Lung (tissue), 13 donors: ENCODE measurements around the gene CRYBA2. TPM values are rescaled to one million over a fixed set of nuclear protein-coding genes. Genes with fewer than 3 reads are reported as not detected.
A peak's percentile ranks its signal among the peaks of the same experiment; 100 is the strongest.

ENCODE experiments used
- ATAC-seq: fragments of 200-7000 bp; cut with Tn5 transposase; one replicate; pipeline ENCODE4 v1.9.1; 2020; ENCODE audit warnings: moderate number of reproducible peaks; ENCODE audit not compliant: insufficient read depth, low FRiP score
- DNase-seq, 3 donors: peaks; one replicate each; pipeline ENCODE4 v3.0.0-alpha.2; 2013 to 2017
- H3K27ac ChIP-seq, 2 donors: one replicate each; pipeline ENCODE4 v1.5.1; 2013; ENCODE audit warnings: mild to moderate bottlenecking in 2 of 2, moderate library complexity in 2 of 2, control low read depth in 1 of 2, inconsistent platforms in 1 of 2, low read depth in 1 of 2, low read length in 1 of 2
- H3K27me3 ChIP-seq, 3 donors: one replicate each; pipeline ENCODE4 v1.5.1; 2013; ENCODE audit warnings: low read length in 2 of 3; ENCODE audit not compliant: control insufficient read depth in 3 of 3, insufficient read depth in 3 of 3
- H3K36me3 ChIP-seq, 4 donors: one replicate each; pipeline ENCODE4 v1.5.1; 2013; ENCODE audit warnings: low read length in 4 of 4, mild to moderate bottlenecking in 1 of 4, moderate library complexity in 1 of 4; ENCODE audit not compliant: control insufficient read depth in 4 of 4, insufficient read depth in 4 of 4
- H3K4me1 ChIP-seq, 5 donors: one replicate each; pipeline ENCODE4 v1.5.1; 2013; ENCODE audit warnings: low read length in 5 of 5, mild to moderate bottlenecking in 2 of 5, moderate library complexity in 1 of 5; ENCODE audit not compliant: control insufficient read depth in 5 of 5, insufficient read depth in 5 of 5
- H3K4me3 ChIP-seq: one replicate; pipeline ENCODE4 v1.5.1; 2013; ENCODE audit warnings: mild to moderate bottlenecking, control low read depth, moderate library complexity
- H3K9ac ChIP-seq, 2 donors: one replicate each; pipeline ENCODE4 v1.5.1; 2013; ENCODE audit warnings: low read length in 2 of 2, control low read depth in 1 of 2; ENCODE audit not compliant: insufficient read depth in 1 of 2
- H3K9me3 ChIP-seq, 4 donors: one replicate each; pipeline ENCODE4 v1.5.1; 2013; ENCODE audit warnings: low read length in 3 of 4, mild to moderate bottlenecking in 1 of 4, moderate library complexity in 1 of 4; ENCODE audit not compliant: control insufficient read depth in 4 of 4, insufficient read depth in 3 of 4
- WGBS, 2 donors: extraction: QIAGEN DNeasy Blood & Tissue Kit; methylation state at CpG; one replicate each; pipeline ENCODE4 v1.1.7; 2013; 5-methylcytosine and 5-hydroxymethylcytosine counted together
- polyA plus RNA-seq, 2 donors: library from polyadenylated mRNA; stranded (reverse); fragments of 200-250 nt; gene quantifications; one replicate each; pipeline ENCODE4 v1.2.1, GENCODE V29; 2013
- small RNA-seq: library from RNA; depleted of rRNA; stranded (forward); fragments of <200 nt; gene quantifications from one replicate; pipeline ENCODE3, GENCODE V24; 2014; ENCODE audit warnings: low replicate concordance
- total RNA-seq, 2 donors: library from RNA; depleted of rRNA in 1 of 2; stranded (reverse); fragments of >200 nt in 1 of 2; gene quantifications; one replicate each; pipeline ENCODE4 v1.2.1, GENCODE V29; 2014 to 2021
- TF ChIP-seq, protein P1 (sequence below): IDR thresholded peaks from 2 replicates; pipeline ENCODE4 v1.5.1; 2012; ENCODE audit warnings: mild to moderate bottlenecking; ENCODE audit errors: control extremely low read depth, extremely low read depth
- donor health status: control.
- donor health status: control.
- donor health status: Bipolar disorder and iron deficiency.
- donor health status: healthy.
- donor health status: DM: yes; HTN: yes; CAD: no.

CRYBA2 gene
- total and polyA plus RNA-seq, 4 donors: 0.08 TPM; not detected in 3

DNA sequence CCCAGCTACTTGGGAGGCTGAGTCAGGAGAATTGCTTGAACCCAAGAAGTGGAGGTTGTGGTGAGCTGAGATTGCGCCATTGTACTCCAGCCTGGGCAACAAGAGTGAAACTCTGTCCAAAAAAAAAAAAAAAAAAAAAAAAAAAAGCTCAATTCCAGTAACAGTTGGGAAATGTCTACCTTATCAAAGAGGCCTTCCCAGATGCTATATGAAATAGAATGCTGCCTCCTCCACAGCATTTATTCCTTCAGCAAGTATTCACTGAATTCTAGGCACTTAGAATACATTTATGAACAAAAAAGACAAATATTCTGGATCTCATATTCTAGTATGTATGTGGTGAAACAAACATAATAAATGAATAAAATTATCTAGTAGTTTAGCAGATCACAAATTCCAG is 46.6 kb downstream of the CRYBA2 start:
- WGBS, 2 donors: 96 to 100% methylated on average over 1 of the region's 1 CpG
- TF ChIP-seq, protein P1, sequence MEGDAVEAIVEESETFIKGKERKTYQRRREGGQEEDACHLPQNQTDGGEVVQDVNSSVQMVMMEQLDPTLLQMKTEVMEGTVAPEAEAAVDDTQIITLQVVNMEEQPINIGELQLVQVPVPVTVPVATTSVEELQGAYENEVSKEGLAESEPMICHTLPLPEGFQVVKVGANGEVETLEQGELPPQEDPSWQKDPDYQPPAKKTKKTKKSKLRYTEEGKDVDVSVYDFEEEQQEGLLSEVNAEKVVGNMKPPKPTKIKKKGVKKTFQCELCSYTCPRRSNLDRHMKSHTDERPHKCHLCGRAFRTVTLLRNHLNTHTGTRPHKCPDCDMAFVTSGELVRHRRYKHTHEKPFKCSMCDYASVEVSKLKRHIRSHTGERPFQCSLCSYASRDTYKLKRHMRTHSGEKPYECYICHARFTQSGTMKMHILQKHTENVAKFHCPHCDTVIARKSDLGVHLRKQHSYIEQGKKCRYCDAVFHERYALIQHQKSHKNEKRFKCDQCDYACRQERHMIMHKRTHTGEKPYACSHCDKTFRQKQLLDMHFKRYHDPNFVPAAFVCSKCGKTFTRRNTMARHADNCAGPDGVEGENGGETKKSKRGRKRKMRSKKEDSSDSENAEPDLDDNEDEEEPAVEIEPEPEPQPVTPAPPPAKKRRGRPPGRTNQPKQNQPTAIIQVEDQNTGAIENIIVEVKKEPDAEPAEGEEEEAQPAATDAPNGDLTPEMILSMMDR: no peak
- Histone ChIP-seq H3K4me3 (no peak overlapping the region), H3K36me3 (no peaks in the 10 kb centered on the region), H3K4me1 (no peaks in the 10 kb centered on the region), H3K9ac (no peak overlapping the region), H3K27me3 (peaks cover 0 to 7% (median 0%) of the 10 kb centered on the region in 3 donors), H3K27ac (no peak overlapping the region), H3K9me3 (peaks cover 0 to 1% (median 0%) of the 10 kb centered on the region in 4 donors)
- DNase-seq: no peak
- ATAC-seq: no peak

DNA sequence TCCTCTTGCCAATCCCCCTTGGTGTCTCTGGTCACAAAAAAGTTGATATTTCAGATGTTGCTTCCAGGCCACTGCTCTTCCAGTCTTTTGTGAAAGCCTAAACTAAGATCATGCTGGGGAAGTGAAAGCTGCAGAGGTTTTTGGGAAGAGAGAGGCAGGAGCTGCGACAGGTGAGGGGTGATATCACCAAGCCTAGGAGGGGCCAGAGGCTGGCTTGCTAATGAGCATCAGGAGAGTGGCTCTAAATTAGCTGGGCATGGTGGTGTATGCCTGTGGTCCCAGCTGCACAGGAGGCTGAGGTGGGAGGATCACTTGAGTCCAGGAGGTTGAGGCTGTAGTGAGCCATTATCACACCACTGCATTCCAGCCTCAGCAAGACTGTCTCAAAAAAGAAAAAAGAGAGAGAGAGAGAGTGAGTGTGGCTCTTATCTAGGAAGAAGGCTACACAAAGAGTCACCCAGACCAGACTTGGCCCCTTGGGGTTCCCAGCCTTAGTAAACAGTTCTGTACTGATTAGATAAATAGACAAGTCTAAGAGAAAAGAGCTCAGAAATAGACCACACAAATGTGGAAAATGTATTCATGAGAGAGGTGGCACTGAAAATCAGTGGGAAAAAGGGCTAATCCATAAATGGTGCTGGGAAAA is 48.3 kb downstream of the CRYBA2 start:
- Histone ChIP-seq H3K36me3 (no peaks in the 10 kb centered on the region), H3K27me3 (peaks cover 0 to 7% (median 3%) of the 10 kb centered on the region in 3 donors), H3K9me3 (peaks cover 0 to 1% (median 0%) of the 10 kb centered on the region in 4 donors), H3K27ac (no peak overlapping the region), H3K4me1 (no peaks in the 10 kb centered on the region), H3K9ac (no peak overlapping the region), H3K4me3 (no peak overlapping the region)
- DNase-seq (no peak), ATAC-seq (no peak)
- TF ChIP-seq, protein P1: no peak
- 78 to 85% methylated on average over 1 of the region's 1 CpG for WGBS, 2 donors

Small RNAs within 50 kb of the gene (small RNA-seq; reads per million reads assigned to genes)
- gene MIR375: 1,324 reads per million, percentile 99 among the genes with 10 or more reads in this experiment

Other genes with a start within 250 kb of the CRYBA2 start
- gene CYP27A1, start 211.3 kb downstream of the CRYBA2 start, total RNA-seq: 100 to 1,000 TPM in 1 of 2 donors, 10 to 100 TPM in 1; 38.3 to 110 TPM
- 10 to 100 TPM; 65.3 to 88.9 TPM for gene CYP27A1, start 211.3 kb downstream of the CRYBA2 start, polyA plus RNA-seq
- not detected for gene PRKAG3, start 161.6 kb downstream of the CRYBA2 start, total RNA-seq
- gene PRKAG3, start 161.6 kb downstream of the CRYBA2 start, polyA plus RNA-seq: under 1 TPM in 1 of 2 donors, not detected in 1; 0.01 TPM
- gene WNT6, start 133.6 kb downstream of the CRYBA2 start, total RNA-seq: under 1 TPM; 0.40 to 0.54 TPM
- gene WNT6, start 133.6 kb downstream of the CRYBA2 start, polyA plus RNA-seq: under 1 TPM; 0.08 to 0.16 TPM
- under 1 TPM; 0.65 to 0.77 TPM for gene WNT10A, start 112.6 kb downstream of the CRYBA2 start, total RNA-seq
- under 1 TPM; 0.17 to 0.43 TPM for gene WNT10A, start 112.6 kb downstream of the CRYBA2 start, polyA plus RNA-seq
- gene CDK5R2, start 33.8 kb downstream of the CRYBA2 start, total RNA-seq: under 1 TPM in 1 of 2 donors, not detected in 1; 0.17 TPM
- gene CDK5R2, start 33.8 kb downstream of the CRYBA2 start, polyA plus RNA-seq: under 1 TPM; 0.03 to 0.08 TPM
- not detected for gene FEV, start 8.2 kb downstream of the CRYBA2 start, total RNA-seq
- not detected for gene FEV, start 8.2 kb downstream of the CRYBA2 start, polyA plus RNA-seq
- 10 to 100 TPM; 10.3 to 16.5 TPM for gene CFAP65, start 48.1 kb upstream of the CRYBA2 start, total RNA-seq
- 1 to 10 TPM; 3.9 to 5.8 TPM for gene CFAP65, start 48.1 kb upstream of the CRYBA2 start, polyA plus RNA-seq
- gene IHH, start 67.5 kb upstream of the CRYBA2 start, total RNA-seq: 1 to 10 TPM; 2.2 to 4.4 TPM
- gene IHH, start 67.5 kb upstream of the CRYBA2 start, polyA plus RNA-seq: 1 to 10 TPM in 1 of 2 donors, under 1 TPM in 1; 0.55 to 1.8 TPM
- gene NHEJ1, start 167.4 kb upstream of the CRYBA2 start, total RNA-seq: 10 to 100 TPM; 13.3 to 21.1 TPM
- 10 to 100 TPM in 1 of 2 donors, 1 to 10 TPM in 1; 8.4 to 11.7 TPM for gene NHEJ1, start 167.4 kb upstream of the CRYBA2 start, polyA plus RNA-seq
- gene SLC23A3, start 176.6 kb upstream of the CRYBA2 start, total RNA-seq: 1 to 10 TPM; 2.0 to 2.5 TPM
- gene SLC23A3, start 176.6 kb upstream of the CRYBA2 start, polyA plus RNA-seq: 1 to 10 TPM in 1 of 2 donors, under 1 TPM in 1; 0.80 to 1.7 TPM
- gene CNPPD1, start 183.5 kb upstream of the CRYBA2 start, total RNA-seq: 10 to 100 TPM; 27.5 to 66.9 TPM
- 10 to 100 TPM; 37.2 to 60.1 TPM for gene CNPPD1, start 183.5 kb upstream of the CRYBA2 start, polyA plus RNA-seq
- 10 to 100 TPM; 42.1 to 80.6 TPM for gene RETREG2, start 184.9 kb upstream of the CRYBA2 start, total RNA-seq
- gene RETREG2, start 184.9 kb upstream of the CRYBA2 start, polyA plus RNA-seq: 10 to 100 TPM; 46.8 to 56.6 TPM
- 10 to 100 TPM; 28.2 to 41.4 TPM for gene ZFAND2B, start 213.4 kb upstream of the CRYBA2 start, total RNA-seq
- gene ZFAND2B, start 213.4 kb upstream of the CRYBA2 start, polyA plus RNA-seq: 10 to 100 TPM; 37.7 to 45.1 TPM
- 10 to 100 TPM; 17.2 to 40.4 TPM for gene ABCB6, start 225.5 kb upstream of the CRYBA2 start, total RNA-seq
- gene ABCB6, start 225.5 kb upstream of the CRYBA2 start, polyA plus RNA-seq: 10 to 100 TPM; 27.7 to 49.4 TPM
- 10 to 100 TPM; 49.1 TPM for gene ATG9A, start 236.2 kb upstream of the CRYBA2 start, total RNA-seq
- gene ATG9A, start 236.2 kb upstream of the CRYBA2 start, polyA plus RNA-seq: 10 to 100 TPM; 22.5 to 36.1 TPM
- gene ANKZF1, start 236.4 kb upstream of the CRYBA2 start, total RNA-seq: 100 to 1,000 TPM in 1 of 2 donors, 10 to 100 TPM in 1; 40.1 to 101 TPM
- gene ANKZF1, start 236.4 kb upstream of the CRYBA2 start, polyA plus RNA-seq: 10 to 100 TPM; 22.3 to 28.4 TPM